GM12878 (cell line): ENCODE measurements around the gene GRIK2. TPM values are rescaled to one million over a fixed set of nuclear protein-coding genes. Genes with fewer than 3 reads are reported as not detected.

Experiments used
- ATAC-seq: fragments of 200-7000 bp; cut with Tn5 transposase; 3 replicates; pipeline ENCODE4 v1.9.1; 2020; ENCODE audit warnings: mild to moderate bottlenecking, moderate library complexity
- BruUV-seq: library from RNA; stranded (reverse); fragments of 400-500 nt; replicated peaks from 2 replicates; lab custom pipeline; 2021; lab: Mats Ljungman, UMichigan
- CTCF ChIA-PET: fragments of 300-600 bp; sonication (Branson Sonifier 250); formaldehyde crosslinking; extraction: SDS; loops from one replicate; lab custom pipeline; 2021; ENCODE audit warnings: inconsistent platforms; lab: Yijun Ruan, JAX
- POLR2A ChIA-PET: fragments of 350-600 bp; formaldehyde crosslinking; extraction: SDS; loops from one replicate; lab custom pipeline; 2021; ENCODE audit warnings: inconsistent platforms; lab: Charles Lee
- RAD21 ChIA-PET: fragments of 300-600 bp; sonication (Branson Sonifier 250); formaldehyde crosslinking; loops from one replicate; lab custom pipeline; 2023; ENCODE audit warnings: antibody characterized with exemption; ENCODE audit not compliant: unreplicated experiment; lab: Charles Lee
- SMC1A ChIA-PET: fragments of 300-600 bp; sonication (Branson Sonifier 250); formaldehyde crosslinking; loops from one replicate; lab custom pipeline; 2023; ENCODE audit not compliant: unreplicated experiment, uncharacterized antibody; lab: Charles Lee
- DNase-seq: peaks from one replicate; pipeline ENCODE4 v3.0.0-alpha.2; 2011; ENCODE audit warnings: low read depth, low spot score
- FAIRE-seq: peaks from 3 replicates; lab custom pipeline; 2011; peaks lifted over from hg19 to GRCh38; lab: Jason Lieb, UNC
- H2AFZ ChIP-seq: 2 replicates; pipeline ENCODE4 v1.6.0; 2011; ENCODE audit warnings: low read depth, low read length, control low read depth; ENCODE audit not compliant: control insufficient read depth
- H3K27ac ChIP-seq: 2 replicates; pipeline ENCODE4 v1.5.1; 2011; ENCODE audit warnings: control low read depth; ENCODE audit not compliant: control insufficient read depth, insufficient read depth
- H3K27me3 ChIP-seq, 2 experiments: replicated peaks in 1 of 2; 2 replicates each; pipeline versions ENCODE4 v1.6.0 to v1.6.1; 2011; ENCODE audit warnings: low read length in 1 of 2; ENCODE audit not compliant: control insufficient read depth in 2 of 2, insufficient read depth in 2 of 2
- H3K36me3 ChIP-seq, 2 experiments: 2 replicates each; pipeline ENCODE4 v1.5.1; 2011; ENCODE audit warnings: low read length in 1 of 2; ENCODE audit not compliant: control insufficient read depth in 2 of 2, insufficient read depth in 2 of 2
- H3K4me1 ChIP-seq: 2 replicates; pipeline ENCODE4 v1.6.1; 2011; ENCODE audit warnings: mild to moderate bottlenecking, low read length, moderate library complexity, mixed read lengths; ENCODE audit not compliant: control insufficient read depth, insufficient read depth
- H3K4me2 ChIP-seq: 2 replicates; pipeline ENCODE4 v1.6.0; 2011; ENCODE audit warnings: control low read depth; ENCODE audit not compliant: control insufficient read depth, insufficient read depth
- H3K4me3 ChIP-seq: fragments of 200-600 bp; sonication (generic); 2 replicates; pipeline ENCODE4 v1.5.1; 2016
- H3K79me2 ChIP-seq: 2 replicates; pipeline ENCODE4 v1.6.0; 2011; ENCODE audit warnings: low read length; ENCODE audit not compliant: control insufficient read depth, insufficient read depth
- H3K9ac ChIP-seq: 2 replicates; pipeline ENCODE4 v1.8.0; 2011; ENCODE audit warnings: low read length, control low read depth, mixed read lengths; ENCODE audit not compliant: control insufficient read depth, insufficient read depth
- H3K9me3 ChIP-seq: replicated peaks from 3 replicates; pipeline ENCODE4 v1.5.1; 2011; ENCODE audit warnings: mild to moderate bottlenecking, low read length; ENCODE audit not compliant: control insufficient read depth, insufficient read depth
- H4K20me1 ChIP-seq: 2 replicates; pipeline ENCODE4 v1.6.0; 2011; ENCODE audit not compliant: control insufficient read depth, insufficient read depth
- CREM ChIP-seq: IDR thresholded peaks from 2 replicates; pipeline ENCODE4 v1.6.1; 2014; ENCODE audit warnings: antibody characterized with exemption, low read depth
- JUND ChIP-seq: IDR thresholded peaks from 2 replicates; pipeline ENCODE4 v1.6.1; 2012; ENCODE audit warnings: low read depth, mild to moderate bottlenecking, low read length, improper control_type of control experiment, moderate library complexity
- MTA2 ChIP-seq: fragments of 450-650 bp; IDR thresholded peaks from 2 replicates; pipeline ENCODE4 v1.6.1; 2016; ENCODE audit warnings: low read depth, mild to moderate bottlenecking, moderate library complexity
- TARDBP ChIP-seq: IDR thresholded peaks from 2 replicates; pipeline ENCODE4 v1.6.1; 2016; ENCODE audit warnings: borderline replicate concordance
- ZNF217 ChIP-seq: fragments of 450-650 bp; IDR thresholded peaks from 2 replicates; pipeline ENCODE4 v1.6.1; 2017; ENCODE audit warnings: antibody characterized with exemption, mild to moderate bottlenecking
- ZNF384 ChIP-seq: IDR thresholded peaks from 2 replicates; pipeline ENCODE4 v1.6.1; 2012; ENCODE audit warnings: low read depth, mild to moderate bottlenecking, low read length, improper control_type of control experiment, borderline replicate concordance
- ZNF622 ChIP-seq: fragments of 450-650 bp; IDR thresholded peaks from 2 replicates; pipeline ENCODE4 v1.6.1; 2017; ENCODE audit warnings: mild to moderate bottlenecking, inconsistent platforms
- WGBS: methylation state at CpG from one replicate; pipeline ENCODE4 v1.1.6; 2016; ENCODE audit warnings: low lambda C conversion rate; ENCODE audit not compliant: insufficient replicate concordance, insufficient coverage; ENCODE audit errors: missing lambda C conversion rate; 5-methylcytosine and 5-hydroxymethylcytosine counted together
- in situ Hi-C: fragments of 300-500 bp; cut with MboI; formaldehyde crosslinking; loops from 9 replicates; pipeline ENCODE4 v1.14.3; 2018; ENCODE audit warnings: mixed read lengths
- intact Hi-C: fragments of 100-400 bp; cut with micrococcal nuclease; formaldehyde crosslinking; loops from one replicate; pipeline ENCODE4 v1.14.2; 2022; ENCODE audit not compliant: unreplicated experiment
- polyA plus RNA-seq, 11 experiments: library from polyadenylated mRNA; depleted of rRNA in 4 of 11; unstranded in 6 of 11; stranded (reverse) in 5 of 11; fragments of >200 nt; fragmentation: Nextera tagmentation in 4 of 11; fragmentation: Illumina TruSeq in 1 of 11; extraction: Ambion mirVana in 4 of 11; extraction: Trizol in 1 of 11; gene quantifications; 1 replicate in 1 of 11; 2 replicates in 10 of 11; pipeline versions ENCODE4 v1.2.1 to v1.2.3, GENCODE V29; 2011 to 2016; ENCODE audit warnings: inconsistent platforms in 2 of 11, missing spikeins in 2 of 11, low read depth in 1 of 11
- total RNA-seq, 4 experiments: library from RNA; depleted of rRNA in 3 of 4; stranded (reverse); fragments of >200 nt in 3 of 4; fragmentation: Illumina TruSeq in 1 of 4; extraction: Trizol in 1 of 4; gene quantifications; 2 replicates each; pipeline versions ENCODE4 v1.2.1 to v1.2.3, GENCODE V29; 2013 to 2021
- TF ChIP-seq, protein P1 (sequence below): IDR thresholded peaks from 2 replicates; pipeline ENCODE4 v1.6.1; 2012; ENCODE audit warnings: low read depth, low read length, improper control_type of control experiment
- TF ChIP-seq, protein P2 (sequence below): fragments of 450-650 bp; conservative IDR thresholded peaks from 2 replicates; pipeline ENCODE4 v1.6.1; 2017; ENCODE audit warnings: mild to moderate bottlenecking, moderate library complexity
- TF ChIP-seq, protein P3 (sequence below), 3 experiments: IDR thresholded peaks in 2 of 3; conservative IDR thresholded peaks in 1 of 3; 2 replicates each; pipeline ENCODE4 v1.5.1; 2011; ENCODE audit warnings: low read depth in 3 of 3, low read length in 3 of 3, mild to moderate bottlenecking in 3 of 3, control low read depth in 2 of 3, moderate library complexity in 2 of 3, inconsistent platforms in 1 of 3, mixed read lengths in 1 of 3; ENCODE audit not compliant: control insufficient read depth in 2 of 3, insufficient read depth in 1 of 3; ENCODE audit errors: extremely low read depth in 1 of 3
- TF ChIP-seq, protein P4 (sequence below): fragments of 450-650 bp; IDR thresholded peaks from 2 replicates; pipeline ENCODE4 v1.6.1; 2017; ENCODE audit warnings: mild to moderate bottlenecking
- TF ChIP-seq, protein P5 (sequence below): fragments of 450-650 bp; IDR thresholded peaks from 2 replicates; pipeline ENCODE4 v1.6.1; 2014; ENCODE audit warnings: mild to moderate bottlenecking

GRIK2 gene
- total and polyA plus RNA-seq, 10 of the 15 experiments (the other 5 are each of a cell fraction or from before 2014, with no cell fraction given), result not detected

DNA sequence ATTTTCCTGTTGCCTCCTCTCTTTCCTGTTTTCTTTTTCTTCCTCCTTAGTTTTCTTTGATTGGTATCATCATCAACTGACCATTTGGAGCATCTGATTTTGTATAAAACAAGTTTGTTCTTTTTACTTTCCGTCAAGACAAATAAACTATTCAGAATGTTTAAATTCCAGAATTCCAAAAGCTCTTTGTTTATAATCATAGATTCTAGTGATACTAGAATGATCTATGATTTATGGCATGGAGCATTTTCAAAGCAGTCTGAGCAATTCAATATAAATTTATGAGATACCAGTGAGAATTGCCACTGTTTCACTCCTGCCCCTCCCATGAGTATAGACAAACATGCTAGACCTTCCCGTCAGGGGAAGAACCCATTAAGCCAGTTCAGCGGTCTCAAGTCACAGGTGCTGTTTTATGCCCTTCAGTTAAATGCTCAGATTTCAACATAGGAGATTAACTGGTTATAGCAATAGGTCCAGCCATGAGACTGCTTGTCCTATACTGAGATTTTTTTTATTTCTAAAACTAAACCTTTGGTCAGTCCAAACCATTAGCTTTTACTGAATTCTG, 60.7 kb downstream of the GRIK2 start:
- intact Hi-C loops (no loop called here), in situ Hi-C loops (no loop called here)
- Histone ChIP-seq H4K20me1 (no peaks in the 10 kb centered on the region), H3K79me2 (no peaks in the 10 kb centered on the region), H3K9me3 (no peaks in the 10 kb centered on the region), H2AFZ (no peak overlapping the region), H3K9ac (no peak overlapping the region), H3K27ac (no peak overlapping the region), H3K4me3 (no peak overlapping the region), H3K27me3 (no peaks in the 10 kb centered on the region), H3K36me3 (no peaks in the 10 kb centered on the region), H3K4me1 (no peaks in the 10 kb centered on the region), H3K4me2 (no peak overlapping the region)
- ChIA-PET SMC1A (interaction anchor here (0.6 kb wide), 1 partner anchor 1018 kb away, joined by 3 read pairs; no protein-coding TSS in a partner anchor), POLR2A (no interaction called here), RAD21 (no interaction called here), CTCF (no interaction called here)
- no TSS peak for BruUV-seq
- ATAC-seq (no peak), DNase-seq (no peak), FAIRE-seq (no peak)
- WGBS, result 25% methylated on average over 3 of the region's 3 CpGs
- TF ChIP-seq, protein P1, sequence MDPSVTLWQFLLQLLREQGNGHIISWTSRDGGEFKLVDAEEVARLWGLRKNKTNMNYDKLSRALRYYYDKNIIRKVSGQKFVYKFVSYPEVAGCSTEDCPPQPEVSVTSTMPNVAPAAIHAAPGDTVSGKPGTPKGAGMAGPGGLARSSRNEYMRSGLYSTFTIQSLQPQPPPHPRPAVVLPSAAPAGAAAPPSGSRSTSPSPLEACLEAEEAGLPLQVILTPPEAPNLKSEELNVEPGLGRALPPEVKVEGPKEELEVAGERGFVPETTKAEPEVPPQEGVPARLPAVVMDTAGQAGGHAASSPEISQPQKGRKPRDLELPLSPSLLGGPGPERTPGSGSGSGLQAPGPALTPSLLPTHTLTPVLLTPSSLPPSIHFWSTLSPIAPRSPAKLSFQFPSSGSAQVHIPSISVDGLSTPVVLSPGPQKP, result no peak
- no peak for TF ChIP-seq MTA2
- no peak for TF ChIP-seq JUND
- TF ChIP-seq, protein P2, sequence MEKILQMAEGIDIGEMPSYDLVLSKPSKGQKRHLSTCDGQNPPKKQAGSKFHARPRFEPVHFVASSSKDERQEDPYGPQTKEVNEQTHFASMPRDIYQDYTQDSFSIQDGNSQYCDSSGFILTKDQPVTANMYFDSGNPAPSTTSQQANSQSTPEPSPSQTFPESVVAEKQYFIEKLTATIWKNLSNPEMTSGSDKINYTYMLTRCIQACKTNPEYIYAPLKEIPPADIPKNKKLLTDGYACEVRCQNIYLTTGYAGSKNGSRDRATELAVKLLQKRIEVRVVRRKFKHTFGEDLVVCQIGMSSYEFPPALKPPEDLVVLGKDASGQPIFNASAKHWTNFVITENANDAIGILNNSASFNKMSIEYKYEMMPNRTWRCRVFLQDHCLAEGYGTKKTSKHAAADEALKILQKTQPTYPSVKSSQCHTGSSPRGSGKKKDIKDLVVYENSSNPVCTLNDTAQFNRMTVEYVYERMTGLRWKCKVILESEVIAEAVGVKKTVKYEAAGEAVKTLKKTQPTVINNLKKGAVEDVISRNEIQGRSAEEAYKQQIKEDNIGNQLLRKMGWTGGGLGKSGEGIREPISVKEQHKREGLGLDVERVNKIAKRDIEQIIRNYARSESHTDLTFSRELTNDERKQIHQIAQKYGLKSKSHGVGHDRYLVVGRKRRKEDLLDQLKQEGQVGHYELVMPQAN, result no peak
- TF ChIP-seq, protein P3, sequence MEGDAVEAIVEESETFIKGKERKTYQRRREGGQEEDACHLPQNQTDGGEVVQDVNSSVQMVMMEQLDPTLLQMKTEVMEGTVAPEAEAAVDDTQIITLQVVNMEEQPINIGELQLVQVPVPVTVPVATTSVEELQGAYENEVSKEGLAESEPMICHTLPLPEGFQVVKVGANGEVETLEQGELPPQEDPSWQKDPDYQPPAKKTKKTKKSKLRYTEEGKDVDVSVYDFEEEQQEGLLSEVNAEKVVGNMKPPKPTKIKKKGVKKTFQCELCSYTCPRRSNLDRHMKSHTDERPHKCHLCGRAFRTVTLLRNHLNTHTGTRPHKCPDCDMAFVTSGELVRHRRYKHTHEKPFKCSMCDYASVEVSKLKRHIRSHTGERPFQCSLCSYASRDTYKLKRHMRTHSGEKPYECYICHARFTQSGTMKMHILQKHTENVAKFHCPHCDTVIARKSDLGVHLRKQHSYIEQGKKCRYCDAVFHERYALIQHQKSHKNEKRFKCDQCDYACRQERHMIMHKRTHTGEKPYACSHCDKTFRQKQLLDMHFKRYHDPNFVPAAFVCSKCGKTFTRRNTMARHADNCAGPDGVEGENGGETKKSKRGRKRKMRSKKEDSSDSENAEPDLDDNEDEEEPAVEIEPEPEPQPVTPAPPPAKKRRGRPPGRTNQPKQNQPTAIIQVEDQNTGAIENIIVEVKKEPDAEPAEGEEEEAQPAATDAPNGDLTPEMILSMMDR (IDR thresholded peaks at IDR 0.05 in 2 of 3, conservative IDR thresholded peaks at IDR 0.05 in 1 of 3; ENCODE audit: control insufficient read depth in 2 of 3, extremely low read depth in 1 of 3, insufficient read depth in 1 of 3, low read depth in 3 of 3, low read length in 3 of 3), result no peak
- no peak for TF ChIP-seq TARDBP
- TF ChIP-seq ZNF384, result no peak
- TF ChIP-seq ZNF217, result no peak
- no peak for TF ChIP-seq CREM
- TF ChIP-seq, protein P4, sequence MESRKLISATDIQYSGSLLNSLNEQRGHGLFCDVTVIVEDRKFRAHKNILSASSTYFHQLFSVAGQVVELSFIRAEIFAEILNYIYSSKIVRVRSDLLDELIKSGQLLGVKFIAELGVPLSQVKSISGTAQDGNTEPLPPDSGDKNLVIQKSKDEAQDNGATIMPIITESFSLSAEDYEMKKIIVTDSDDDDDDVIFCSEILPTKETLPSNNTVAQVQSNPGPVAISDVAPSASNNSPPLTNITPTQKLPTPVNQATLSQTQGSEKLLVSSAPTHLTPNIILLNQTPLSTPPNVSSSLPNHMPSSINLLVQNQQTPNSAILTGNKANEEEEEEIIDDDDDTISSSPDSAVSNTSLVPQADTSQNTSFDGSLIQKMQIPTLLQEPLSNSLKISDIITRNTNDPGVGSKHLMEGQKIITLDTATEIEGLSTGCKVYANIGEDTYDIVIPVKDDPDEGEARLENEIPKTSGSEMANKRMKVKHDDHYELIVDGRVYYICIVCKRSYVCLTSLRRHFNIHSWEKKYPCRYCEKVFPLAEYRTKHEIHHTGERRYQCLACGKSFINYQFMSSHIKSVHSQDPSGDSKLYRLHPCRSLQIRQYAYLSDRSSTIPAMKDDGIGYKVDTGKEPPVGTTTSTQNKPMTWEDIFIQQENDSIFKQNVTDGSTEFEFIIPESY, result no peak
- TF ChIP-seq, protein P5, sequence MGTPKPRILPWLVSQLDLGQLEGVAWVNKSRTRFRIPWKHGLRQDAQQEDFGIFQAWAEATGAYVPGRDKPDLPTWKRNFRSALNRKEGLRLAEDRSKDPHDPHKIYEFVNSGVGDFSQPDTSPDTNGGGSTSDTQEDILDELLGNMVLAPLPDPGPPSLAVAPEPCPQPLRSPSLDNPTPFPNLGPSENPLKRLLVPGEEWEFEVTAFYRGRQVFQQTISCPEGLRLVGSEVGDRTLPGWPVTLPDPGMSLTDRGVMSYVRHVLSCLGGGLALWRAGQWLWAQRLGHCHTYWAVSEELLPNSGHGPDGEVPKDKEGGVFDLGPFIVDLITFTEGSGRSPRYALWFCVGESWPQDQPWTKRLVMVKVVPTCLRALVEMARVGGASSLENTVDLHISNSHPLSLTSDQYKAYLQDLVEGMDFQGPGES, result no peak
- no peak for TF ChIP-seq ZNF622
